Epithelial cell of proximal tubule (primary cell): Measurements from ENCODE around the gene CTAGE8. TPM values are rescaled to one million over a fixed set of nuclear protein-coding genes. Genes with fewer than 3 reads are reported as not detected.
"Not testable (repeated sequence)": the region's sequence is repeated elsewhere in the genome, so short reads cannot be mapped to it uniquely, and the experiment has no call there.

Experiments
- DNase-seq: peaks from one replicate; pipeline ENCODE4 v3.0.0-alpha.2; 2011; ENCODE audit warnings: low read depth
- H3K4me3 ChIP-seq: 2 replicates; pipeline ENCODE4 v1.5.1; 2011; ENCODE audit warnings: low read depth, mild to moderate bottlenecking, low read length
- CTCF ChIP-seq: conservative IDR thresholded peaks from 2 replicates; pipeline ENCODE4 v1.5.1; 2012; ENCODE audit warnings: low read depth, mild to moderate bottlenecking, low read length
- total RNA-seq: library from RNA; depleted of rRNA; stranded (reverse); fragments of >200 nt; gene quantifications from 2 replicates; pipeline ENCODE4 v1.2.3, GENCODE V29; 2015

CTAGE8 gene
- total RNA-seq, 1 donor from 2014 or later = 9.5 TPM

- H3K4me3 ChIP-seq, DNase-seq: not testable (repeated sequence)
Observed at GRCh38 chr7:144262128-144262527, 7.0 kb downstream of the CTAGE8 start.

GRCh38 chr7:144259067-144259466 lies 10.0 kb downstream of the CTAGE8 start:
- not testable (repeated sequence) for H3K4me3 ChIP-seq, DNase-seq

GRCh38 chr7:144256112-144256511 lies 13.0 kb downstream of the CTAGE8 start:
- DNase-seq = no peak
- no peak overlapping the region for H3K4me3 ChIP-seq
- TF ChIP-seq CTCF = no peak

GRCh38 chr7:144255471-144255897 lies 13.6 kb downstream of the CTAGE8 start:
- H3K4me3 ChIP-seq = no peak overlapping the region
- TF ChIP-seq CTCF = no peak
- DNase-seq = no peak

- not testable (repeated sequence) for H3K4me3 ChIP-seq, DNase-seq
Observed at GRCh38 chr7:144252307-144252706, 16.8 kb downstream of the CTAGE8 start.

GRCh38 chr7:144247674-144248330 lies 21.3 kb downstream of the CTAGE8 start:
- DNase-seq = not testable (repeated sequence)

GRCh38 chr7:144246967-144247366 lies 22.1 kb downstream of the CTAGE8 start:
- not testable (repeated sequence) for H3K4me3 ChIP-seq, DNase-seq

More at GRCh38 chr7:144247674-144248330, 21.3 kb downstream of the CTAGE8 start:
- not testable (repeated sequence) for H3K4me3 ChIP-seq

GRCh38 chr7:144245372-144245771 lies 23.7 kb downstream of the CTAGE8 start:
- DNase-seq, H3K4me3 ChIP-seq: not testable (repeated sequence)

- DNase-seq, H3K4me3 ChIP-seq: not testable (repeated sequence)
Observed at GRCh38 chr7:144239365-144239764, 29.7 kb downstream of the CTAGE8 start, which contains the start of gene OR2A42. Gene OR2A42 (minus strand): TSS chr7:144239605. CDS start chr7:144232843, 6,762 bp downstream.

GRCh38 chr7:144238530-144239082 lies 30.5 kb downstream of the CTAGE8 start:
- H3K4me3 ChIP-seq, DNase-seq: not testable (repeated sequence)

GRCh38 chr7:144233039-144233438 lies 36.0 kb downstream of the CTAGE8 start:
- not testable (repeated sequence) for DNase-seq

GRCh38 chr7:144231027-144231426 lies 38.1 kb downstream of the CTAGE8 start:
- not testable (repeated sequence) for H3K4me3 ChIP-seq, DNase-seq

More at GRCh38 chr7:144233039-144233438, 36.0 kb downstream of the CTAGE8 start:
- not testable (repeated sequence) for H3K4me3 ChIP-seq

GRCh38 chr7:144228810-144229209 lies 40.3 kb downstream of the CTAGE8 start:
- not testable (repeated sequence) for DNase-seq, H3K4me3 ChIP-seq

GRCh38 chr7:144226866-144227265 lies 42.2 kb downstream of the CTAGE8 start:
- not testable (repeated sequence) for DNase-seq

GRCh38 chr7:144223675-144224074 lies 45.4 kb downstream of the CTAGE8 start:
- not testable (repeated sequence) for DNase-seq, H3K4me3 ChIP-seq

More at GRCh38 chr7:144226866-144227265, 42.2 kb downstream of the CTAGE8 start:
- H3K4me3 ChIP-seq = not testable (repeated sequence)

- H3K4me3 ChIP-seq, DNase-seq: not testable (repeated sequence)
Observed at GRCh38 chr7:144220531-144220930, 48.6 kb downstream of the CTAGE8 start.

- not testable (repeated sequence) for H3K4me3 ChIP-seq, DNase-seq
Observed at GRCh38 chr7:144219149-144219548, 49.9 kb downstream of the CTAGE8 start.
